NCI-H526 treated with DMSO at 0.1 percent for 48 hours (cell line): ENCODE measurements around the gene TNIP1.

ENCODE experiments used
- DNase-seq: peaks from one replicate; lab custom pipeline; 2025; lab: John Stamatoyannopoulos, UW

Gene TNIP1

DNA sequence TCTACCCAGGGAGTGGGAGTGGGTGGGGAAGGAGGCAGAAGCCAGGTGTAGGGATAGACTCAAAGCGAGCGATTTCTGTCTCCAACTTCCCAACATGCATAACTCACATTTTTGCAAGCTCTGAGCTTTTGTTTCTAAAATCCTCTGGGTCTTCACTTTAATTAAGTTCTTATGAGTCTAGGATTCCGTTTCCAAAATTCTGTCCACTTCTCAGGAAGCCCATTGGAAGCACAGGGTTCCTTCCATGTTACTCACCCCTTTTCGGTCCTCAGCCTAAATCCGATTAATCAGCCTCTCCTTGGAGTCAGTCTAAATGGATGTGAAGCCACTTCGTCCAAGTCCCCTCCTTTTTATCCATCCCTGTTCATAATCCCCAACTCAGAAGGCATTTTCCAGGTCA lies 59.1 kb downstream of the TNIP1 start:
- no peak for DNase-seq

DNA sequence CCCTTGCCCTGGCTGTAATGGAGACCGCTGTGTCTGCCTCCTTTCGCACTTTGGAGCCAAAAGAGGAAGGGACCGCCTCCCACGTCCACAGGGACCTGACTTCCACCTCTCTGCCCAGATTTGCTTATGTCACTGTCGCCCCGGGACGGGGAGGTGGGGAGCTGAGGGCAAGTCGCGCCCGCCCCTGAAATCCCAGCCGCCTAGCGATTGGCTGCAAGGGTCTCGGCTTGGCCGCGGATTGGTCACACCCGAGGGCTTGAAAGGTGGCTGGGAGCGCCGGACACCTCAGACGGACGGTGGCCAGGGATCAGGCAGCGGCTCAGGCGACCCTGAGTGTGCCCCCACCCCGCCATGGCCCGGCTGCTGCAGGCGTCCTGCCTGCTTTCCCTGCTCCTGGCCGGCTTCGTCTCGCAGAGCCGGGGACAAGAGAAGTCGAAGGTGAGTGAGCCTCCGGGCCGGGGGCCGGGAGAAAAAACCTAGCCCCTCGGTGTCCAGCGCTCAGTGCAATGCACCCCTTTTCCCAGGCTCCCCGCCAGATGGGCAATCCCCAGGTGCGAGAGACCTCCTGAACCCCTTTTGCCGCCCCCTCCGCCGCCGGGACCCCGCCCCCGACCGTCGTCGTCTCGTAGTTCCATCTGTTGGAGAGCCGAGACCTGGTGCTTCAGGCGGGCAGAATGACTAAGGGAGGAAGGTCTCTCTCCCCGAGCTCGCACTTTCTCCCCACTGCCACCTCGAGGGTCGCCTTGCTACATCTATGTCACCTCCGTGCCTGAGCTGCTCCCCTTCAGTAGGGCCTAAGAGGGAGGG lies 60.3 kb downstream of the TNIP1 start, which contains the start of gene GPX3:
GPX3 (plus strand) TSS at position 288 of the 807 bp plus-strand sequence; CDS start at position 352, 64 bp downstream.
- DNase-seq, result peak; percentile 25

DNA sequence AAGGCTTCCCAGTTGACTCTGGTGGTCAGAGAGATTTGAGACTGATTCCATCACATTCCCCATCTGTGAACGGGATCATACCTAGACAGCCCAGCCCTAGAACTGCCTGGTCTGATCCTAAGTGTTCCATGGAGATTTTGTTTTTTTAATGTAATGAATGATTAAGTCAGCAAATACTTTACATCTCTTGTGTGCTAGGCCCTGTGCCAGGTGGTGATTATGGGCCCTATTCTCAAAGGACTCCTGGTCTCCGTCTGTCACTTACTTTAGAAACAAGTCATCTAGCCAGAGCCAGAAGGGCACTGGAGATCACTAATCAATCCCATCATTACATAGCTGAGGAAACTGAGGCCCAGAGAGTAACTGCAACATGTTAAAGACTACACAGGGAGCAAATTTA lies 61.5 kb downstream of the TNIP1 start:
- DNase-seq, result no peak

DNA sequence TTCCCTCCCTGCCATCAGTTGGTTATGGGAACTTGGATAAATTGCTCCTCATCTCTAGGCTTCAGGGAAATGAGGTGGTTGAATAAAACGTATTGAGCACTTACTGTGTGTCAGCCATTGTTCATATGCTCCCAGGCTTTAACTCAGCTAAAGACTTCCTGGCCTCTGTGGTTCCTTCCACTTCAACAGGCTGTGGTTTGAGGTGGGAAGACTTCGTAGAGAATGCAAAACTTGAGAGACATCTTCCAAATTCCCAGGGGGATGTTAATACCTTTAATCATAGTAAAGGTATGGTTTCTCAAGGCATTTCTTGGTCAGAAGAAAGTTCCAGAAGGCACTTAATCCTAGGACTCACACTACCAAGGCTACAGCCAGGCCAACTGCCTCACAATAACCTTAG lies 62.0 kb downstream of the TNIP1 start:
- no peak for DNase-seq

DNA sequence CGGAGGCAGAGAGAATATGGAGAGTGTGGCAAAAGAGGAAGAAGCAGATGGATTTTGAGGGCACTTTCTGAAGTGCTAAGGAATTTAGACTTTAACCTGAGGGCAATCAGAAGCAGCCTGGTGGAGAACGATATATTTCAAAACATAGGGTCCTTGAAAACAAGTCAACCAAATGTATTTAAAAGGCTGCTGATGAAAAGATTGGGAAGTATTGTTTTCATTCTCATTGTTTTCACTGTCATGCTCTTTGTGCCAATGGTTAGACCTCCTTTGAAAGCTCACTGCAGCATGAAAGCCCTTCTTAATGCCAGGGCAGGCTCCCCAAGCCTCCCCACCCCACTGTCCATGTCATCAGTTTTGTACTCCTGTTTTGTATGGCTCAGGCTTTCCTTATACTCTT lies 62.9 kb downstream of the TNIP1 start:
- no peak for DNase-seq

DNA sequence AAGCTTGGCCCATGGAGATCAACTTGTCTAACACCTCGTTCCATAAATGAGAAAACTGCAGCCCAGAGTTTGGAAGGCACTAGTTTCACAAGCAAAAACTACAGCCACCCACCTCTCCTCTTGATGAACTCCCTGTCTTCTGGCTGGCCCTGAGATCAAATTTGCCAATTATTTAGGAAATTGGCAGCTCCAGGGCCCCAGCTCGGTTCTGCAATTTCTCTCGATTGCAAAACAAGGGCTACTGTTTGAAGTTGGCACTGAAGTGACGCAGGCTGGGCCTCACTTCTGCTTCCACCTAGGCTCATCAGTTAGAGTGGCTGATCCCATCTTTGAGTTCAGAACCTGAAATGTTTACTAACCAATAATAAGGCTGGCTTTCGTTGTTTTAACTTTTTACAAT lies 64.1 kb downstream of the TNIP1 start:
- no peak for DNase-seq

DNA sequence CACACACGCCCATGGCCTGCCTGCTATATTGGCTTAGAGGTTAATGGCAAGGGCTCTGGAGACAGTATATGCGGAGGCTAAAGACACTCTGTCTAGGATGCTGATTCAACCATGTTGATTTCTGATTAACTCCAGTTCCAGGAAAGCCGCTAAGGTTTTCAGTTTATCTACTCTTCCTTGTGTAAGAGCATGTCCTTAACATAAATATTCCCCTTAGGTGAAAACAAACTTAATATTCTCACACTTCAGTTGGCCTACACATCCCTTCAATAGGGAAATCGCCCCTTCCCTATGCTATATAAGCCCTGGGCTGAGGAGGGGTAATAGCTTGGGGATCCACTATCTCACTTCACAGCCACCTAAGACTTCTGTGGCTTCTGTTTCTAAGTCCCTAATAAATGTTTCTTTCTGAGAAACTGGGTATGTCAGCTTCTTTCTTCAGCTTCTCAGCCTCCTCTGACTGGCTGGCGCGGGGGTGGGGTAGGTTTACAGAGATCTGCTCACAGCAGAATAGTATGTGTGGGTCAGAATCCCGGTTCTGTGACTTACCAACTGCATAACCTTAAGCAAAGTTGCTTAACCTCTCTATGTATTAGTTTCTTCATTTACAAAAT lies 64.8 kb downstream of the TNIP1 start:
- DNase-seq, result no peak

DNA sequence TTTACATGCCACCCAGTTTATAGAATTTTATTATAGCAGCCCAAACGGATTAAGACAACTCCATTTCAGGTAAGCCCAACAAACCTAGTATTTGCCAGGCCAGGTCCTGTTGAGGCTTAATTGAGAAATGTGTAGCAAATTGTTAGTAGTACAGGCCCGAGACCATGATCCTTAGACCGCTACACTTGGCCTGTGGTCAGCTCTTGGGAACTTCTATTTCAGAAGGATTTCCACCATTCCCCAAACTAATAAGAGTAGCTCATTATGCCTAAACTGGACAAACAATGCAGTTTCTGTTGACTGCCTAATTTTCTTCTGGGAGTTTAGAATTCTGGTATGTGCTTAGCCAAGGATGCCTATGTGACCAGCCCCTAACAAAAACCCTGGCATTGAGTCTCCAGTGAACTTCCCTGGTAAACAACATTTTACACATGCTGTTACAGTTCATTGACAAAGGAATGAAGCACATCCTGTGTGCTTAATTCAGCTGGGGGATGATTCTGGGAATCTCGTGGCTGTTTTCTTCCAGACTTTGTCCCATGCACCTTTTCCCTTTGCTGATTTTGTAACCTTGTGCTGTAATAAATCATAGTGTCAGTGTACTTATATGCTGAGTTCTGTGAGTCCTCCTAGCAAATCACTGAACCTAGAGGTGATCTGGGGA lies 66.0 kb downstream of the TNIP1 start:
- DNase-seq, result no peak

DNA sequence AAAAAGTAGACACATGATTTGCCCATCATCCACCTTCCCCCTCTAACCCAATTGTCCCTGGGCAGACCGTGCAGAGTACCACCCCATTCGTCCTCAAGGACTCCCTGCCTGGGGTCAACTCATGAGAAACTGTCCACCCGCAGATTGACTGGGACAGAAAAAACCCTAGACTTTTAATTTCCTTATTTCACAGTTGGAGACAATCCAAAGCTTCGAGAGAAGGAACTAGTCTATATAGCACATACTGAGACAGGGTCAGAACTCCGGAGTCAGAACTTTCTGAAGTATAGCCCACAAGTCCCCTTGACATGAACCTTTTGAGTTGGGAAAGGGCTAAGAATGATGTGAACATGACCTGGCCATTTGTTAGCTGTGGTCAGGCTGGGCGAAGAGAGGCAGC lies 68.0 kb downstream of the TNIP1 start:
- DNase-seq, result no peak

DNA sequence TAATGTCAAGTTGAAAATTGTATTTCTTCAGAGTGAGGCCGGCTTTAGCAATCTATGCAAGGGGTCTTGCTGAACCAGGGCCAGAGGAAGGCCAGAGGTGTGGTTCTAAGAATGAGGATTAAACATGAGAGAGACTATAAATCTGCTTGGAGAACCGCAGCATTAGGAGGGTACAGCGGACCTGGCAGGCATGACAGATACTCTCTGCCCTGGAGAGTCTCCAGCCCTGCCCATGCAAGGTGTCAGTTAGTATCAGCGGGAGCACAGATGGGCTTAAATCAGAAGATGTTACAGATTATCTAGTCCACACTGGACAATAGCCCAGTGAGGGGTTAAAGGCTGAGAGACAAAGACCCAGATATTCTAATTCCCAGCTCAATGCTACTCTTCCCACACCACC lies 71.9 kb downstream of the TNIP1 start:
- no peak for DNase-seq

DNA sequence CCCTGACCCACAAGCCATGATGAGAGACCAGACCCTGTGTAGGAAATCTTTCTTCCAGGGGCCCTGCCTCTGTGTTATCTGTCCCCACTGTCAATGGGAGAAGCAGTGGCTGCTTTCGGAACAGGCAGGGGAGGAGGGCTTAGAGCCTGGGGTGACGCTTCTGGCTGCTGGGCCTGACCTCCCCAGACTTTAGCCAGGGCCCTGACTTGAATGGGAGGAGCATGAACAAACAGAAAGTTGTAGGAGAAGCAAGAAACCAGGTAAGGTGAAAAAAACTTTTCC lies 72.7 kb downstream of the TNIP1 start:
- no peak for DNase-seq

DNA sequence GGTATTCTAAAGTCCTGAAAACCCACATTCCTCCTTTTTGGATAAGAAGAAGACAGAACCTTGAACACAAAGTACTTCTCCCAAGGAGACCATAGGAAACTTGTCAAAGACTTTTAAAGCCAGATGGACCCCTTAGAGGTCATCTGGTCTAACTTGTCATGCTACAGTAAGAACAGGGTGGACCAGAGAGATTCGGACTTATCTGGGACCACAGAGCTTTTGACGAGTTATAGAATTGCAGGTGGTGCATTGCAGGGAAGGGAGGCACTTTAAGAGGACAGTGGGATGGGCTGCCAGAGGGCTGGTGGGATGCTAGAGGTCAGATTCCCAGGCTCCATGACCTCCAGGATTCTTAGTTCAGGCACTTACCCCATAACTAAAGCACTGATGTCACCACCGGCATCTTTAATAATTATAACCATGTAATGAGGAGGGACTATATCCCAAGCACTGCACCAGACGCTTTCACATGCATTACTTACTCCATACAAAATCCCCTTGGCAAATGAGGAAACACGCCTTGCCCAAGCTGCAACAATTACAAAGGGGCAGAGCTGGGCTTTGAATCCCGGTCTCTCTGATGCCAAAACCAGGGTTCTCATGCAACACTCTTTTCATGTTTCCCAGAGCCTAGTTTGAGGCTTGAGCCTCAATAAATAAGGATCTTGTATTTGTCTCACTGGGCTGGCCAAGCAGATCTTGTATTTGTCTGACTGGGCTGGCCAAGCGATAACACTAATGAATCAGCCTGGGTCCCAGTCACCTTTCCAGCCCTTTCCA lies 73.2 kb downstream of the TNIP1 start:
- DNase-seq, result no peak

DNA sequence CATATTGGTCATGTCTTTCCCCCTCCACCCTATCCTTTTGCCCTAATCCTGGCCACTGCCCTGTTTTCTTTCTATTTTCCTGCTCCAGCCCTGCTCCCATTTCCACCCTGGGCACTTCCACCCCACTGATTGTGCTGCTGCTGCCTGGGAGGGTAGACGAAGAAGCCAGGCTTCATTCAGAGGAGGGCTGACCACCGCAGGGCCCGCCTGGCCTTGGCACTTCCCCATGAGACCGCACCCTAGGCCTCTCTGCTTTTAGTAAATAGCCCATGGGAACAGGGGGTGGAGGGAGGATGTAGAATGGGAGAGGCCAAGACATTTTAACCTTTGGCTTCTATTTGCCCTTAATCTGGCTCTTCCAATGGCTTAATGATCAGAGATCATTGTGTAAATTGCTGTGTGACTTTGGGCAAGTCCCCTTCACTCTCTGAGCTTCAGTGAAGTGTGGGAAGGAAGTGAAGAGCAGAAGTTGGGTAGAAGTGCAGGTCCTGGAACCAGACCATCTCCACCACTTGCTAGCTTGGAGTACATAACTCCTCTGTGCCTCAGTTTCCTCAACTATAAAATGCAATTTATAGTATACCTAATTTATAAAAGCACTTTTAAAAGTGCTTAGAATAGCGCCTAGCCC lies 74.0 kb downstream of the TNIP1 start:
- no peak for DNase-seq

DNA sequence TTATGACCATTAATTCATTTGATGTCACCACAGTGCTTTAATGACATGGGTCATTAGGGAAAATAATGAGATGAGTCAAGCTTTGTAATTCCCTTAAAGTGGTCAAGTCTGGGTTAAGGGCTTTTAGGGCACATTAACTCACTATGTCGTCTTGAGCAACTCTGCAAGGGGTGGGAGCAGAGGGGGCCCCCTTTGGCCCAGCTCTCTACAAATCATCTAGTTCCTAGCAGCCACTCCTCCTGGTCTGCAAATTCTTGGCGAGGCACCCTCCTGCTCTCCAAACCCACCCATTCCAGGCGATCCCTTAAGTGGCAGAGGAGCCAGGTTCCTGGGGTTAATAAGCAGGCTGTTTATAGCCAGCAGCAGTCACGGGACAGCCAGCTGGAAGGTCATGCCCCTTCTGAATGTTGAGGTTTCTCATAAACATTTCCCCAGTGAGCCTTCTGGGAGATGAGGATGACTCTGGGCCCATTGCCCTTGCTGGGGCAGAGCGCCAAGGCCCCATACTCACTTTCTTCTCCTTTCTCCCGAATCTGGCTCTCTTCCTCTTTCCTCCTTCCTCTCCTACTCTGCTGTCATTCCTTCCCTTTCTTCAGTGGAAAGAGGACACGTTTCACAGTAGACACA lies 74.8 kb downstream of the TNIP1 start:
- DNase-seq, result no peak

DNA sequence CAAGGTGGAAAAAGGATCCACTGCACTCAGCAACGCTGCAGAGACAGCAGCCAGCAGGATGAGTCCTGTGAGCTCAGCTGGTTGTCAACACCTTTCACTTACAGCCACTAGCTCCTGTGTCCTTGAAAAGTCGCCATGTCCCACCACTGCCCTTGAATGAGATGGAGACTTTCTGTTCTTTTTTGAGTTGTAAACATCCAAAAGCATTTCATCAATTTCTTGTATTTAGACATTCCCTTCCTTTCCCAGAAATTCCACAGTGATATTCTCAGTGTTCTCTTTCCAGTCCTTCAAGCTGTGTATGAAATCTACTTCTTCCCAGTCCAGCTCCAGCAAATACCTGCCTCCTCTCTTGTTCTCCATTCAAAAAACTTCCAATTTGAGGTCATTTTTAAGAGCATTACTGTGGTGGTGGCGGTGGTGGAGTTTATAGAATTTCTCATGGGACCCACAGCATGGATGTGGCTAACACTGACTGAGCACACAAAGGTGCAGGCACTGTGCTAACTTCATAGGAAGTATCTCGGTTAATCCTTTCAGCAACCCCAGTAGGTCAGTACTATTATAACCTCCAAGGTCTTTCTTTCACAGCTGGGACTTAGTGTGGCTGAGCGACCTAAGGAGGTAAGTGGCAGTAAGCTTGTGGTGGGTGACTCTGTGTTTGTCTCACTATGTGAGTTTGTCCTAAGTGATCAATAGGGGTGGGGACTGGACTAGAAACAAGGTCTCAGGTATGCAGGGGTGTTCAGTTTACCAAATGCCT lies 75.5 kb downstream of the TNIP1 start:
- no peak for DNase-seq

DNA sequence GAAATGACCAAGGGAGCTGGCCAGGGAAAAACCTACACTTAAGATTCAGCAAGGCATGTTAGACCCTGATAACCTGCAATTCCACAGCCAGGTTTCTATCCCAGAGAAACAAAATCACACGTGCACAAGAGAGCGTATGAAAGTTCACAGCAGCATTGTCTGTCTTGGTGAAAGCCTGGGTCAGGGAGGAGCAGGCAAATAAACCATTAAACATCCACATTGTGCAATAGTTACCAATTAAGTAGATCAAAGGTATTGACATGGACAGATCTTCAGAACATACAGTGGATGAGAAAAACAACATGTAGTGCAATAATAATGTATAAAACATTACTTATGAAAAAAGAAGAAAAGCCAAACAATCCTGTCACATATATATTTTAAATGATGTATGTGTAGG lies 76.3 kb downstream of the TNIP1 start:
- DNase-seq, result no peak

DNA sequence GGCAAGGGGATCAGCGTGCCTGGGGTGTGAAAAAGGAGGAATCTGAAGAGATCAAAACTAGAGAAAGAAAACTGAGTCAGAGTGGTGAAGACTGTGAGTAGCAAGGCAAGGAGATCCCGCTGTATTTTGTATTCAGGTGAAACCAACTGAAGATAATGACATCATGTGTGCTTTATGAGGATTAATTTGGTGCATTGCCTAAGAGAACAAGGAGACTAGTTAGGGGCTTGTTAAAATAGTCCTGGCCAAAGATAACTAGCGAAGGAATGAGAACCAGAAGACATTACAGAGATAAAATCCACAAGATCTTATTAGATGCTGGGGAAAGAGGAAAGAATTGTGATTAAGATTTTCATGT lies 77.4 kb downstream of the TNIP1 start:
- DNase-seq, result no peak

DNA sequence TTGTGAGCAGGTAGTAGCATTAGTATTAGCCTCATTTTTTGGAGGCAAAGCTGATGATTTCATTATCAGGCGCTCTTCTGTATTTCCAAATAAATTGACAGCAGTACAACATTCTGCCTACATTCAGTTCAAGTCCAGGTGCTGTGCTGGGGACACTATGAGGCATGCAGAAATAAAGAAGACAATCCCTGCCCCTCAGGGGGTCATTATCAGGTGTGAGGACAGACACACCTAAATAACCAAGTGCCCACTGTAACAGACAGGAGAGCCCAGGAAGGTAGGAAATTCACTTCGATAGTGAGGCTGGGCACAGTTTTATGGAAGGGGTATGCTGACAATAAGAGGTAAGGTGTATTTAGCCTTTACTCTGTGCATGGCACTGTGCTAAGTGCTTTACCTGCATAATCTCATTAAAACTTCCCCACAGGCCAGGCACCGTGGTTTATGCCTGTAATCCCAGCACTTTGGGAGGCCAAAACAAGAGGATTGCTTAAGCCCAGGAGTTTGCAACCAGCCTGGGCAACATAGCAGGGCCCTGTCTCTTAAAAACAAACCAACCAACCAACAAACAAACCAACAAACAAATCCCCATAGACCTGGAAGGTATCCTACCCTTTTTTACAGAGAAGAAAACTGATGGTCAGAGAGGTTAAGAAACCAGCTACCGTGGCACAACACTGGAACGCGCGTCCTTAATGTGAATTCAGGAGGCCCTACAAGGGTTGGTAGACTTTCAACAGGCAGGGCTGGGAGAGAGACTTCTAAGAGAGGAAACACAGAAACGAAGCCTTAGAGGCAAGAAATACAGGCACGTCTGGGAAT lies 77.9 kb downstream of the TNIP1 start:
- no peak for DNase-seq

DNA sequence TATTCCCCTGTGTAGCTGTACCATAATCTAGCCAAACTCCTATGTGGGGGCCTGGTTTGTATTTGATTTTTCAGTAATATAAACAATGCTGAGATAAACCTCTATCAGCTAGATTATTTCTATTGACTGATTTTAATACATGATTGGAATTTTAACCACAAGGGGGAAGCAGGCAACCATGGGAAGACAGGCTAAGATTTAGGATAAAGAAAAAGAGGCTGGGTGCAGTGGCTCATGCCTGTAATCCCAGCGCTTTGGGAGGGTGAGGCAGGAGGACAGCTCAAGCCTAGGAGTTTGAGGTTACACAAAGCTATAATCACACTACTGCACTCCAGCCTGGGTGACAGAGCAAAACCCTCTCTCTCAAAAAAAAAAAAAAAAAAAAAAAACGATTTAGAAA lies 78.6 kb downstream of the TNIP1 start:
- no peak for DNase-seq

DNA sequence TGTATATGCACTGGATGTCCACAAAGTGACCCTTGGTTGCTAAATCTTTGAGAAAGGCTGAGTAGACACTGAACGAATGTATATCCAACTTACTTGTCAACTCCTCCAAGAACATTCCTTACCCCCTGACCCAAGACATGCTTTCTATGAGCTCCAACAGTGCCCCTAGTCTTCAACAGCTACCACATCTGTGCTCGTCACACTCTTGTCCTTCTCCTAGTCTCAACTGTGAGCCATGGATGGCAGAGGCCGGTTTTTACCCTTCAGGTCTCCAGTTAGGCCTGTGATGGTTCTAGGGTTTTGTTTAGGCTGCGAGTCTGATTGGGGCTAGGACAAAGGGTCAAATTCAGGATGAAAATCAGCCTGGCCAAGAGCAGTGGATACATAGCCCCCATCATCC lies 79.4 kb downstream of the TNIP1 start:
- DNase-seq, result no peak
